ENCODE measurements around the gene TPP1.

- TF ChIP-seq EZH2 (IDR thresholded peaks at IDR 0.05; ENCODE audit: low read length, missing control alignments) (no peak), CTCF (conservative IDR thresholded peaks at IDR 0.05 in 1 of 2, IDR thresholded peaks at IDR 0.05 in 1 of 2; ENCODE audit: low read depth in 1 of 2, low read length in 2 of 2) (no peak)
These were observed 21.1 kb upstream of the TPP1 start for GRCh38 chr11:6640036-6640984.
